NOMO-1 treated with dmso at 0.1 percent for 144 hours (cell line): ENCODE measurements around the gene SLC17A9.

Experiments
- DNase-seq: peaks from one replicate; lab custom pipeline; 2025; ENCODE audit not compliant: unreplicated experiment; lab: John Stamatoyannopoulos, UW

The SLC17A9 gene

DNA sequence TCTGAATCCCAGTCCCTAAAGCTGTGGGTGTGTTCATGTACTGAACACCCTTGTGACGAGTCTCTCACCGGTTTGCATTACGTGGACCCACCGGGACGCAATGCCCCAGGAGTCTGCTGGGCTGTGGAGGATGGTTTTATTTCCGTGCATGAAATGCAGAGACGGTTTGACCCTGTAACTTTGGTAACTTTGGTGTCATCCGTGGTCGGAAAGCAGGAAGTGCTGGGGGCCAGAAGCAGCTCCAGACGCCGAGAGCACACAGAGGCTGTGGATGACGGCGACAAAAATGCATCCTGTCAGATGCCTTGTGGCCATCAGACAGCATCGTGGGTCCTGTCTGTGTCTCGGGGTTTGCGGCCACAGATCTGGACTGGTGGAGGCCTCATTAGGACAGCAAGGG, 47.1 kb downstream of the SLC17A9 start:
- DNase-seq = no peak

DNA sequence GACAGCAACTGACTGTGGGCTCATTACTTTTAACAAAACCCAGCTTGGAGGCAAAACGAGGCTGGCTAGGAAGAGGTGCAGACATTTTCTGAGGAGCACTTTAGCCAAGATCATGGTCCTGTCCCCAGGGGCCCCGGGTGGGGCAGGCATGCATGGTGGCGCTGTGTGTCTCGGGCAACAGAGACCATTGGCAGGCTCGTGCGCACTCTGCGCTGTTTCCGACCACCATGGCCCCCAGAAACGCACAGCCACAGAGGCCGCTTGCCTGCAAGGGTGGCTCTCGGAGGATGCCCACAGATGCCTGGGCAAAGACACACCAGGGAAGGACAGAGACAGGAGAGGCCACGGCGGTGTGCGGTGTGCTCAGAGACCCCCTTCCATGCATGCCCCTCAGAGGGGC, 47.5 kb downstream of the SLC17A9 start:
- no peak for DNase-seq

DNA sequence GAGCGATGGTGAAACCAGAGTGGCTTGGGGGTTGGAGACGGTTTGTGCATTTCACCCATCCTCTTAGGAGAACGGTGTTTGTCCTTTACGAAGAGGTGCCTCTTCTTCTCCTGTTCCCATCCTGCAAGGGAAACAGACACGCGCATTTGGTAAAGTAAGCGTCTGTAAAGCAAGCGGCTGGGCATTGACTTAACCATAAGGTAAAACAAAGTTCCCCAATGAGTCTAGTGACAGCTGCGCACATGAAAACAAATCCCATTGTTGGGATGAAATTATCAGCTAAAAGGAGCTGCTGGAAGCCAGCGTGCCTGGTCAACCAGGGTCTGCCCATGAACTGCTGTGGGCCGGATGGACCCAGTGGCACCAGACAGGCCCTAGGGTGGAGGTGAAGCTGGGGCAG, 48.4 kb downstream of the SLC17A9 start:
- DNase-seq = no peak

DNA sequence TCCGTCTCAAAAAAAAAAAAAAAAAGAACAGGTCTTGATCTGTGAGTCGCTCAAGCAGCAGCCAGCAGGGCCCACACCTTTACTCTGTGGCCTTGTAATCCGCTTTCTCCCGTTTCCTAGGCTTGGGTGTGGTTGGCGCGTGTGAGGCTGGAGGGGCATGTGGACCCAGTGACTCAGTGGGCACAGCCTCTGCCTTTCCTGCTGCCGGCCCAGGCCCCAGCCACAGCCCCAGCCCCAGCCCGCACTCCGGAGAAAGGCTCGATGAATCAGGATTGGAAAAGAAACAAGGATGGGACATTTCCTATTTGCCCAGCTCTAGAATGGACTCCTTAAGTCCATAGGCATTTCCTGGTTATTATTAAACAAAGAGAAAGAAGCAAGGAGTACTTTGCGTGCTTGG, 50.0 kb downstream of the SLC17A9 start:
- DNase-seq = no peak

DNA sequence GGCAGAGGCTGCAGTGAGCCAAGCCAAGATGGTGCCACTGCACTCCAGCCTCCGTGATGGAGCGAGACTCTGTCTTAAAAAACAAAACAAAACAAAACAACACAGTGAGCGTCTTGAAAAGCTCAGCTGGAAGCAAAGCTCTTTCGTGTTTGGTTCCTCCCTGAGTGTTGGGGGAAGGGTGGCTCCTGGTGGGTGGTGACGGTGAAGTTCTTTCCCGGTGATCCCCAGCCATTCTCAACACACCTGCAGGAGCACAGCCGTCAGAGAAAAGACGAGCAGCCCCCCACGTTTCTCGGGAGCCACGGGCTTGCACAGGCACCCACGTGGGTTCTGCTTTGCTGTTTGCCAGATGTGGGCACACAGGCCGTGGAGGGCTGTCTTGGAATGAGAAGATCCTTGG, 51.0 kb downstream of the SLC17A9 start:
- no peak for DNase-seq

DNA sequence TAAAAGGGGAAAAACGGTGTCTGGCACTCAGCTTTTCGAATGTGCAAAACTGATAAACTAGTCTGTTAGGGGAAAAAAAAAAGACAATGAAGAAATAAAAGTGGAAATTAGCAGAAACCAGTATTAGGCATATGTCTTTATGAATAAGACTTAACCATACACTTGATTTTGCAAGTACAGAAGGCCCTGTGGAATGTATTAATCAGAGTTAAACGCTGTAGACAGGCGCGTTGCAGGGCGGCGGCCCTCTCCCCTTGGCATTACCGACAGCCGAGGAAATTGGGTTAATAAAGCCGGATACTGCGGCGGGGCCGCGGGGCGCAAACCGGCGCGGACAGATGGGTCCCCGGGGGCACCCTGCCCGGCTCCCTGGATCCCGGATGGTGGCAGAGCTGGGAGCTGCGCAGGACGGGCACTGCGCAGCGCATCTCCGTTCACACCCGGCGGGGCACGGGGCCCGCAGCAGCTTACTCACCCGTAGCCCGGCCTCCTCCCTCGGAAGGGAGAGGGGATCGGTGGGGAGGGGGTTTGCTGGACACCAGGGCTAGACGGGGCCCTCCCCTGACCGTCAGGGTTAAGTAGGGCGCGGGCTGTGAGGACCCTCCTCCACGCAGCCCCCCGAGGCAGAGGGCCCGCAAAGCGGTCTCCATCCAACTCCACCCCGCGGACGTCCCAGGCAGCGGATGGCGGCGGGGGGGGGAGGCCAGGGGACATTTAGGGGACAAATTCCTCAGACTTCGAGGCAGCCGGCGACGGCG, 52.3 kb downstream of the SLC17A9 start:
- no peak for DNase-seq

DNA sequence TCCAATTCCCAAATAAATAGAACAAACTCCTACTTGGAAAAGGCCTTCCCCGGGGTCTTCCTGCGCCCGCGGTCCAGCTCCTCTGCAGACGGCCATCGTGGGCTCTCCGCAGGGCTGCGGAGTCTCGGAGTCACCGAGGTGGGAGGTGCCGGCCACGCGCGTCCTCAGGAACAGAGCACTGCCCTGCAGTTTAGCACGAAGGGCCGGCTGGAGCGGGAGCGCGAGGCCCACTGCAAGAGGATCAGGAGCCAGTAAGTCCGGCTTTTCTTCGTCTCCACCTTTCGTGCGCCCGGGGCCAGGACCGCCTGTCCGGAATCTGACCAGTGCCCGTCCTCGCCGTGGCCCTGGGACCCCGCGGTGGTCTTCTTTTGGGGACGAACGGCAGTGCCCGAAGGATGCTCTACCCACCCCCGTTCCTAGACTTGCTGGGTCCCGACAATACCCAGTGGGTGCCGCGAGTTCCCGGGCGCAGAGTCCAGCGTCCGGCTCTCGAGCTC, 52.9 kb downstream of the SLC17A9 start:
- DNase-seq = no peak

DNA sequence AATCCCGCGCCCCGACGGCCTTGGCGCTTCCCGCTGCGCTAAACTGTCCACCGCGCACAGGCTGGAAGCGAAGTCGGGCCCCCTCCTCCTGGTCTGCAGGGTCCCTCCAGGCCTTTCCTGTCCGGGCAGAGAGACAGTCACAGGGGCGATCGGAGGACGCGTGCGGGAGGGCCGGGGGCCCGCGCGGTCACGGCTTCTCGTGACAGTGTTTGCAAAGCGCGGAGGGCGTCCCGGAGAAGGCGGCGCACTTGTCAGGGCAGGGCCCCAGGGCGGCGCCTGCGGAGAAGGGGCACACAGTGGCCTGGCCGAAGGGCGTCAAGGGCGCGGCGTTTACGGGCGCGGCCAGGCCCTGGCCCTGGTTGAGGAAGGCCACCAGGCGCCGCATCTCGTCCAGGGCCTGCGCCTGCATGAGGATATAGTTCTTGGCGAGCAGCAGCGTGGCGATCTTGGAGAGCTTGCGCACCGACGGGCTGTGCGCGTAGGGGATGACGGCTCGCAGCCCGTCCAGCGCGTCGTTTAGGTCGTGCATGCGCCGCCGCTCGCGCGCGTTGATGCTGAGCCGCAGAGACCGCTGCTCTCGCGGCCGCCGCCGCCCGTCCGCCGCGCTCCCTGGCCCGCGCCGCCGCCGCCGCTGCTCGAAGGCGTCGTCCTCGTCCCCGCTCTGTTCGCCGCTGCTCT, 53.5 kb downstream of the SLC17A9 start:
- DNase-seq = no peak

DNA sequence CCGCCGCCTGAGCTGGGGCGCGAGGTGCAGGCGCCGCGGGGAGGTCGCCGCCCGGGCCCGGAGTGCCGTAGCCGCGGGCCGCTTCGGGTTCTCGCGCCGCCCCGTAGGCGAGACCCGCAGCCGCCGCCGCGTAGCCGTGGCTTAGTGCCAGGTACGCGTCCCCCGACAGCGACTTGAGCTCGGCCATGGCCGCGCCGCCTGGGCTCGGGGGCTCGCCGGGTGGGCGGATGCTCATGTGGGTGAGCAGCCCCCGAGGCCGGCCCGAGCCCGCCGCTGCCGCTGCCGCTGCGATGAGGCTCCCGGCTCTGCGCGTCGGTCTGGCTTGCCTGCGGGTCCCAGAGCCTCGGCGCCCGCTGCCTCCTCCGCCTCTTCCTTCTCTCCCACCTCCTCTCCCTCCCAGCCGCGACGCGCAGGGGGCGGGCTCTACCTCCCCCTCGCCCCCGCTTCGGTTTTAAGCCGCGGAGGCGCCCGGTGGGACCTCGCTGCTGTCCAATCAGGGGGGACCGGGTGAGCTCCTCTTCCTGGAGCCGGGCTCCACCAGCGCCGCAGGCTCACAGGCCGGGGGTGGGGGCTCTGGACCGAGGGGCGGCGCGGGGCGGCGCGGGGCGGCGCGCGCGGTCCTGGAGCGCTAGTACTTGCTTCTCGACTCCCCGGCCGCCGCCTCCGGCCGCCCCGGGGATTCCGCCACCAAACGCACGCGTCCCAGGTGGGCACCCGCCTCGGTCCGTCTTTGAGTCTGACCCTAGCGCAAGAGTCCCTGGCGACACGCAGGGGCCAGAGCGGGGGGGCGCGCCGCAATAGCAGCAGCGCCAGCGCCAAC, 54.2 kb downstream of the SLC17A9 start, which contains the start of gene BHLHE23:
BHLHE23 (minus strand) TSS at position 425 of the 820 bp plus-strand sequence; CDS start at position 235, 190 bp downstream.
- DNase-seq = no peak

DNA sequence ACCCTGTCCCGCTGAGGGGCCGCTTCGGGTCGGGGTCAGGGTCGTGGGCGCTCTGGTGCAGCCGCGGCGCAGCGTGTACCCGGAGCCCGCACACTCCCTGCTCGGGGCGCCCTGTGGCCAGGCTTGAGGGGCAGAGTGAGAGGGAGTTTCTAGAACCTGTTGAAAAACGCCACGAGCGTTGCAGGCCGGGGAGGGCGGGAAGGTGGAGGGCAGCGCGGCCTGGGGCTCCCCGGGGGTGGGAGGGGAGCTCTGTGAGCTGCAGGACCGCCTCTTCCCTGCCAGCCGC, 54.8 kb downstream of the SLC17A9 start:
- no peak for DNase-seq

DNA sequence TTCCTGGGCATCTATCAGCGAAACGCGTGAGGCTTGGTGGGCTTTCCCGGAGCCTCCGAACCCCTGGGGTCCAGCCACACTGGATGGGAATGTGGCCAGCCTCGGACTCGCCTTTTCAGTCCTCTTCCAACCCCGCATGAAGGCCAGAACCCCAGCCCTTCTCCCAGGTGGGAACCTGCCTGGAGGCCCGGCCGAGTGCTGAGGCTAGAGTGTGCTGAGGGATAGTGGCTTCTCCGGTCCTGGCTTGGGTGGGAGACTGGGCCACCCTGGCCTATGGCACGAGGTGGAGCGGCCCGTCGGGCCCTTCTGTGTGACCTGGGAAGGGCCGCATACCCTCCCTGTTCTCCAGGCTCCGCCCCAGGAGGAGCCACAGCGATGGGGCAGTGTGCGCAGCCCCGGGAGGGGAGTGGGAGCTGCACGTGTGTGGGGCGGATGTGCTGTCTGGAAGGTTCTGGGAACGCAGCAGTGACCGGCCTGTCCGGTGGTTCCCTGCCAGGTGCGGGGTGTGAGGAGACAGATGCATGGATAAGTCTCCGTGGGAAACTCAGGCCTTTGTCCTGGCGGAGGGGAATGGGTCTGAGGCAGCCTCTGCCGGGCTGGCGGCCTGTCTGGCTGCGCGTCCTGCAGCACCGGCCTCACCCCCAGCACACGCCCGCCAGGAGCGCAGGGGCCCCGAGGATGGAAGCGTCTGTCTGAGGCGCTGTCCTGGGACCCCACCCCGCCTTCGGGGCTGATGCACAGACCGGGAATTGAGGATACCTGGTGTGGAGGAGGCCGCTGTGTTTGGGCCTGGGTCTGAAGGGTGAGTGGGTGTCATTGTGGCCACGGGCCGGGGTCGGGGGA, 55.4 kb downstream of the SLC17A9 start:
- no peak for DNase-seq

DNA sequence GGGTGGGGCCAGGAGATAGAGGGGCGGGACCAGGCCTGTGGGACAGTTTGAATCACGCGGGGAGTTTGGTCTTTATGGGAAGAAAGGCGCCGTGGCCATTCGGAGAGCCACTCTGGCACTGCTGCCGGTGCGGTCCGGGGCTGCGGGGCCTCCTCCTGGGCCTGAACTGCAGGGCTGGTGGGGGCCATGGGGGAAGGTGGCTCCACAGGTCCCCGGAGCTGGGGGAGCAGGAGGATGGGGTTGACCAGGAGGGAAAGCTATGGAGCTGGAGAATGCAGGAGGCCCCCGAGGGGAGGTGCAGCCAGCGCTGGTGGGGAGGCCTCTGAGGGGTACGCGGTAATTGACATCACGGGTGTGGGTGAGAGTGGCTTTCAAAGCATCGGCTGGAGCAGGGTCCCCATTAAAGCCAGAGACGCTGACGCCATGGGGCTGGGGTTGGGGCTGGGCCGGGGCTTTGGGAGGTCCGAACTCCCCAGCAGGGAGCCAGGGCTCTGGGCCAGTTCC, 56.1 kb downstream of the SLC17A9 start:
- DNase-seq = no peak

DNA sequence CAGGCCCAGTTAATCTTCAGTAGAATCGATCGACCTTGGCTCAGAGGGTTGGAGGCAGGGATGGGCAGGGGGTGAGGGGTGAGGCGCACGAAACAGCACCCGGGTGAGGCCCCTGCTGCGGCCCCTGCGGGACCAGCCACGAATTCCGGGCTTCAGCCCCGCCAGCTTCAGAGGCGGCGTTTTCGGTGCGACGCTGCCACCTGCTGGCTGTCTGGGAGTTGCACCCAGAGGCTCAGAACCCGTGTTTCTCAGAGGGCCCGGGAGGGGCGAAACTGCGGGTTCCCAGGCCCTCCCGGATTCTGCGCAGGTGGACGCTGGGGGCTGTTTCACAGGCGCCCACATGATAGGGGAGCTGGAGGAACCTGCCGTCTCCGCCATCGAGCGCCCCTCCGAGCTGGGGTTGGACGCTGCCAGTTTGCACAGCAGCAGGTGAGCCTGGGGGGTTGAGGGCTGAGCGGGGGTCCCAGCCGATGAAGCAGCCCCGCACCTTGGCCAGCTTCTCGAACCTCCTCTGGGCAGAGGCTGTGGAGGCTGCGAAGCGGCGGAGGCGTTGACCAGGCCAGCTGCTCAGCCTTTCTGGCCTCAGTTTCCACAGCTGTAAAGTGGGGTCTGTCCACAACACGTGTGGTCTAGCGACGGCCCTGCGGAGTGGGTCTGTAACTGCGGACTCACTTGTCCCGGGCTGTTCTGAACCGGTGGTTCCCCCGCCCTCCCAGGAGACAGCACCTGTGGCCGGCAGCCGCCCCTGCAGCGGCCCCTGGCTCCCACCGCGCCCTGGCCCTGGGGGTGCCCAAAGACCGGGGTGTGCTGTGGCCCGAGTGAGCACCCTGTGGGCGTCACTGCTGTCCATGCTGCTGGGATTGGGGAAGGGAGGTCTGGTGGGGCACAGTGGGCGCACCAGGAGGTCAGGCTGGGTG, 56.8 kb downstream of the SLC17A9 start:
- DNase-seq = peak; percentile 47

DNA sequence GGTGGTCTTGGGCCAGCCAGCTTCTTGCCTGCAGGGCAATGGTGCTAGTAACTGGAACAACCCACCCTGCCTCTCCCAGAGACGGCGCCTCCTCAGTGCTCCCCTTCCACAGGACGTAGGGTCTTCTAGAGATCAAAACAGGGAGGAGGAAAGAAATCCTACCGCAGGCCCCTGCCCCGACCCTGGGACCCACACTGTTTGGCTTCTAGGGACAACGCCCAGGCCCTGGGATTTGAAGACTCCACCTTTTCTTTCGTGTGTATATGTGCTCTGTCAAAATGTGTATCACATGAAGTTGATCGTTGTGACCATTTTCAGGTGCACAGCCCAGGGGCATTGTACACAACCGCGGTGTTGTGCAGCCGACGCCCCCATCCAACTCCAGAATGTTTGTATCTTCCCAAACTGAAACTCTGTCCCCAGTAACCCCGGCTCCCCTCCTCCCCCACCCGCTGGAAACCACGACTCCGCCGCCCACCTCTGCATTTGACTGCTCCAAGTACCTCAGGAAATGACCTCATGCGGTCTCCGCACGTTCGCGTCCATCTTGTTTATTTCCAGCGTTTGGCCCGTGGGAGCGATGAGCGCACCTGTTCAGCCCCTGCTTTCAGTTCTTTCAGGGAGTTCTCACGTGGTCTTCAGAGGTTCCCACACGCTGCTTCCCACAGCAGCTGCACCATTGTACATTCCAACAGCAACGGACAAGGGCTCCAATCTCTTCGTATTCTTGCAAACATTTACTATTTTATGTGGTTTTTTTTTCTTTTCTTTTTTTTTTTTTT, 57.7 kb downstream of the SLC17A9 start:
- no peak for DNase-seq

DNA sequence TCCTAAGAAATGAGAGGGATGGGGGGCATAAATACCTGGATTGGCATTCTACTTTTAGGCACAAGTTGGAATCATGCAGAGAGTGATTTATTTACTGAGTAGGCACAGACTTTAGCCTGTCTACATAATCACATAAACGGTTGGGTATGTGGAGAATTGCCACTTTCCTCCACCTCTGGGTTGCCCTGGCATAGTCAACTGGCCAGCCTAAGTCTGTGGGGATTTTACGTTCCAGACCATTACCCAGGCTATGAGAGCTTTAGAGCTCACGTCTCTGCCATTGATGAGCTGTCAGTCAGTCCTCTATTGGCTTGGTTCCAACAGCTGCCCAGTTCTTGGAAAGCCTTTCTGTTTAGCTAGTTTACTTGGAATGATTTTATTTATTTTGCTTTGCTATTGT, 59.3 kb downstream of the SLC17A9 start:
- DNase-seq = no peak

DNA sequence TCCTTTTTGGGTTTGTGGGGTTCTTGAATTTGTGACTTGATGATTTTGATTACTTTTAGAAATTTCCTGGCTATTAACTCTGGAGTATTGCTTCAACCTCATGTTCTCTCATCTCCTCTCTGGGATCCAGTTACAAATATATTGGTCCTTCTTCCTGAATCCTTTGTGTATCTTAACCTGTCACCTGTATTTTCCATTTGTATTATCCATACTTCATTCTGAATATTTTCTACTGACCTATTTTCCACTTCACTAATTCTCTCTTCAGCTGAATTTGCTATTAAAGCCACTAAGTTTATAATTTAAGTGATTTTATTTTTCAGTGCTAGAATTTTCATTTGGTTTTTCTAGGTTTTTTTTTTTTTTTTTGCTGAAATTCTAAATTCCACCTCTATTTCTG, 60.7 kb downstream of the SLC17A9 start:
- no peak for DNase-seq

DNA sequence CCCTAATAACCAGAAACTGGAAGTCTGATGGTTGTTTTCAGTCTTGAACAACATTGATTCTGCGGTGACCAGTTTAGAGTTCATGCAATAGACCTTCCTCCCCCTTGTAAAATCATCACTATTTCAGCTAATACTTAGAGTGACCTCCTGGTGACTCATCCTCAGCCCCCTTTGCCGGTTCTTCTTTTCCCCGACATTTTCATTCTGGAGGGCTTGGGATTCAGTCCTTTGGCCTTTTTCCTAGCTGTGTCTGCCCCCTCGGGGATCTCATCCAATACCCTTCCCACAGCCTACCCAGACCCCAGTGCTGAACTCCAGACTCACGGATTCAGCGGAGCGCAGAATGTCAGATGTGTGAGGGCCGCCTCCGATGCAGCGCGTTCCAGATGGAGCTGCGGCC, 61.8 kb downstream of the SLC17A9 start:
- no peak for DNase-seq

DNA sequence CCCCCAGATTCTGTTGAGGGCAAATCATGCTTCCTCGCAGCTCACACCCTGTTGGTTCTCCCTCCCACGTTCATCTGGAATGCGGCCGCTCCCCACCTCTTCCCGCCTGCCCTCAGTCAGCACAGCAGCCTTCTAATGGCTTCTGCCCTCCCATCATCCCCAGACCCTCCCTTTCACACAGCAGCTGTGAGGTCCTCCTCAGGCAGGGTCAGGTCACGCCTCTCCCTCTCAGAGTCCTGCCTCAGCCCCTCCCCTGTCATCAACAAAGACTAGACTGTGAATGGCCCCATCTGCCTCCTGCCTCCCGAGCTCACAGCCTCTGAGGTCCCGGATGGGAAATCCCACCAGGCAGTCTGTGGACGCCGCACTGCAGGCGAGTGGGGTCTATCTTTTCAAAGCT, 62.2 kb downstream of the SLC17A9 start:
- no peak for DNase-seq

DNA sequence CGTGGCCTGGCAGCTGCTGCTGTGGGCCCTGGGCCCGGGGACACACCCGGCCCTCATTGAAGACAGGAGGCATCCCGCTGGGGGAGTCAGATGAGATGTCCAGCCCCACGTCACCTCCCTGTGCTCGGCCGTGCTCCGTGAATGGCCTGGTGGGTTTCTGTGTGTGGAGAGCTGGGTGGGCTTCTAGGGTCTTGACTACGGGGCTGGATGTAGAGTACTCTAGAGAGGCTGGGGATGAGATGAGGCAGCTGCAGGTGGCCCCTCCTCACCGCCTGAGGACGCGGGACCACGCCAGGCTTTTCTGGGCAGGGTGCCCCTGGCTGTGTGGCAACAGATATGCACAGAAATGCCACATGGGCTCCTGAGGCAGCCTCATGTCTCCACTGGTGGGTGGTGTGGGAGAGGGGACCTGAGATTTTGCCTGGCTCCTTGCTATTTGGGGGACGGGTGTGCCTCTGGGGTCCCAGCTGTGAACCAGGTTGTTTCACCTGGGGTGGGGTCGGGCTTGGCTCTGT, 62.7 kb downstream of the SLC17A9 start:
- DNase-seq = no peak
